ENCODE data around the gene RANBP17.

DNA sequence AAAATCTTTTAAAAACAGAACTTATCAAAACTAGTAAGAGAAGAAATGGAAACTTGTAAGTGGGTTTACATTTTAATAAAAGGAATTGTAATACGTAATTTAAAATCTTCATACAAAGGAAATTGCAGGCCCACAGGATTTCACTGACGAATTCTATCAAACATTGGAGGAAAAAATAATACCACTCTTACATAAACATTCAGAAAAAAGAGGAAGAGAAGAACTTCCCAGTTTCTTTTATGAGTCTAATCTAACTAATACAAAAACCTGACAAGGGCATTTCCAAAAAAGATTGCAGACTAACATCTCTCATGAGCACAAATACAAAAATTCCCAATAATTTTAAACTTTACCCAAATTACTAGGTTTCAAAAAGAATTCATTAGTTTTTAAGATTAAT is 149.0 kb downstream of the RANBP17 start:
- no peak for TF ChIP-seq POLR2AphosphoS5 (IDR thresholded peaks at IDR 0.05; ENCODE audit: low read depth)
- TF ChIP-seq, protein P1, sequence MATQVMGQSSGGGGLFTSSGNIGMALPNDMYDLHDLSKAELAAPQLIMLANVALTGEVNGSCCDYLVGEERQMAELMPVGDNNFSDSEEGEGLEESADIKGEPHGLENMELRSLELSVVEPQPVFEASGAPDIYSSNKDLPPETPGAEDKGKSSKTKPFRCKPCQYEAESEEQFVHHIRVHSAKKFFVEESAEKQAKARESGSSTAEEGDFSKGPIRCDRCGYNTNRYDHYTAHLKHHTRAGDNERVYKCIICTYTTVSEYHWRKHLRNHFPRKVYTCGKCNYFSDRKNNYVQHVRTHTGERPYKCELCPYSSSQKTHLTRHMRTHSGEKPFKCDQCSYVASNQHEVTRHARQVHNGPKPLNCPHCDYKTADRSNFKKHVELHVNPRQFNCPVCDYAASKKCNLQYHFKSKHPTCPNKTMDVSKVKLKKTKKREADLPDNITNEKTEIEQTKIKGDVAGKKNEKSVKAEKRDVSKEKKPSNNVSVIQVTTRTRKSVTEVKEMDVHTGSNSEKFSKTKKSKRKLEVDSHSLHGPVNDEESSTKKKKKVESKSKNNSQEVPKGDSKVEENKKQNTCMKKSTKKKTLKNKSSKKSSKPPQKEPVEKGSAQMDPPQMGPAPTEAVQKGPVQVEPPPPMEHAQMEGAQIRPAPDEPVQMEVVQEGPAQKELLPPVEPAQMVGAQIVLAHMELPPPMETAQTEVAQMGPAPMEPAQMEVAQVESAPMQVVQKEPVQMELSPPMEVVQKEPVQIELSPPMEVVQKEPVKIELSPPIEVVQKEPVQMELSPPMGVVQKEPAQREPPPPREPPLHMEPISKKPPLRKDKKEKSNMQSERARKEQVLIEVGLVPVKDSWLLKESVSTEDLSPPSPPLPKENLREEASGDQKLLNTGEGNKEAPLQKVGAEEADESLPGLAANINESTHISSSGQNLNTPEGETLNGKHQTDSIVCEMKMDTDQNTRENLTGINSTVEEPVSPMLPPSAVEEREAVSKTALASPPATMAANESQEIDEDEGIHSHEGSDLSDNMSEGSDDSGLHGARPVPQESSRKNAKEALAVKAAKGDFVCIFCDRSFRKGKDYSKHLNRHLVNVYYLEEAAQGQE (IDR thresholded peaks at IDR 0.05; ENCODE audit: unreplicated experiment) = no peak

Data from GM23338 (cell line).